Measurements from ENCODE around the gene MS4A6A.

Gene MS4A6A

GRCh38 chr11:60182541-60183330 lies at the start of gene MS4A6A:
TSS of gene MS4A6A (minus strand) at chr11:60183083. CDS start at chr11:60181727, 1,356 bp downstream.
- DNase-seq (ENCODE audit: low read depth) = no peak
- TF ChIP-seq CTCF (conservative IDR thresholded peaks at IDR 0.05; ENCODE audit: low read depth, low read length) = no peak
- no peak within 1 kb of the TSS for H3K4me3 ChIP-seq (ENCODE audit: low read length)

- no peak for TF ChIP-seq CTCF (conservative IDR thresholded peaks at IDR 0.05; ENCODE audit: low read depth, low read length)
- DNase-seq (ENCODE audit: low read depth) = no peak
- H3K4me3 ChIP-seq (ENCODE audit: low read length) = no peak overlapping the region
Measured at GRCh38 chr11:60230681-60231080, 47.8 kb upstream of the MS4A6A start.

GRCh38 chr11:60222141-60222540 lies 39.3 kb upstream of the MS4A6A start:
- no peak for TF ChIP-seq CTCF (conservative IDR thresholded peaks at IDR 0.05; ENCODE audit: low read depth, low read length)
- H3K4me3 ChIP-seq (ENCODE audit: low read length) = no peak overlapping the region

GRCh38 chr11:60221692-60222091 lies 38.8 kb upstream of the MS4A6A start:
- no peak overlapping the region for H3K4me3 ChIP-seq (ENCODE audit: low read length)
- no peak for TF ChIP-seq CTCF (conservative IDR thresholded peaks at IDR 0.05; ENCODE audit: low read depth, low read length)
- DNase-seq (ENCODE audit: low read depth) = no peak

More at GRCh38 chr11:60222141-60222540, 39.3 kb upstream of the MS4A6A start:
- DNase-seq (ENCODE audit: low read depth) = no peak

- TF ChIP-seq CTCF (conservative IDR thresholded peaks at IDR 0.05; ENCODE audit: low read depth, low read length) = no peak
- H3K4me3 ChIP-seq (ENCODE audit: low read length) = no peak overlapping the region
- no peak for DNase-seq (ENCODE audit: low read depth)
Measured at GRCh38 chr11:60221181-60221580, 38.3 kb upstream of the MS4A6A start.

GRCh38 chr11:60214386-60214785 lies 31.5 kb upstream of the MS4A6A start:
- no peak overlapping the region for H3K4me3 ChIP-seq (ENCODE audit: low read length)
- DNase-seq (ENCODE audit: low read depth) = no peak
- no peak for TF ChIP-seq CTCF (conservative IDR thresholded peaks at IDR 0.05; ENCODE audit: low read depth, low read length)

- DNase-seq (ENCODE audit: low read depth) = no peak
Measured at GRCh38 chr11:60211206-60211605, 28.3 kb upstream of the MS4A6A start.

More at GRCh38 chr11:60211206-60211605, 28.3 kb upstream of the MS4A6A start:
- H3K4me3 ChIP-seq (ENCODE audit: low read length) = no peak overlapping the region
- no peak for TF ChIP-seq CTCF (conservative IDR thresholded peaks at IDR 0.05; ENCODE audit: low read depth, low read length)
